ENCODE data around the gene CMTM8.
A peak's percentile ranks its signal among the peaks of the same experiment; 100 is the strongest.

The CMTM8 gene

DNA sequence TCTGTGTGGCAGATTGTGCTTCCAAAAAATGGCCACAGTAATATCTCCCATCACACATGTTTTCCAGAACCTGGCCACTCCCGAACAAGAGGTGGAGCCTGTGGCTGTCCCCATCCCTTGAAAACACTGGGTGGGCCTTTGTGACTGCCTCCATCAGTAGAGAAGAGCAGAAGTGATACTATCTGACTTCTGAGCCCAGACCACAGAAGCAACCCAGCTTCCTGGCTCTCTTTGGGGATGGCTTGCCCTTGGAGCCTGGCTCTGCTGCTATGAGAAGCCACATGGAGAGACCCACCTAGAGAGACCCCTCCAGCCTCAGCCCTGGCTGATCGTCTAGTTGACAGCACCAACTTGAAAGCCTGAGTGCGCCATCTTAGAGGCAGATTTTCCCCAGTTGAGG is 39.8 kb upstream of the CMTM8 start:
- TF ChIP-seq, protein P1, sequence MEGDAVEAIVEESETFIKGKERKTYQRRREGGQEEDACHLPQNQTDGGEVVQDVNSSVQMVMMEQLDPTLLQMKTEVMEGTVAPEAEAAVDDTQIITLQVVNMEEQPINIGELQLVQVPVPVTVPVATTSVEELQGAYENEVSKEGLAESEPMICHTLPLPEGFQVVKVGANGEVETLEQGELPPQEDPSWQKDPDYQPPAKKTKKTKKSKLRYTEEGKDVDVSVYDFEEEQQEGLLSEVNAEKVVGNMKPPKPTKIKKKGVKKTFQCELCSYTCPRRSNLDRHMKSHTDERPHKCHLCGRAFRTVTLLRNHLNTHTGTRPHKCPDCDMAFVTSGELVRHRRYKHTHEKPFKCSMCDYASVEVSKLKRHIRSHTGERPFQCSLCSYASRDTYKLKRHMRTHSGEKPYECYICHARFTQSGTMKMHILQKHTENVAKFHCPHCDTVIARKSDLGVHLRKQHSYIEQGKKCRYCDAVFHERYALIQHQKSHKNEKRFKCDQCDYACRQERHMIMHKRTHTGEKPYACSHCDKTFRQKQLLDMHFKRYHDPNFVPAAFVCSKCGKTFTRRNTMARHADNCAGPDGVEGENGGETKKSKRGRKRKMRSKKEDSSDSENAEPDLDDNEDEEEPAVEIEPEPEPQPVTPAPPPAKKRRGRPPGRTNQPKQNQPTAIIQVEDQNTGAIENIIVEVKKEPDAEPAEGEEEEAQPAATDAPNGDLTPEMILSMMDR (IDR thresholded peaks at IDR 0.05) = no peak
- H3K27ac ChIP-seq = no peak overlapping the region
- no peak overlapping the region for H3K4me3 ChIP-seq
- DNase-seq (ENCODE audit: low spot score) = no peak

DNA sequence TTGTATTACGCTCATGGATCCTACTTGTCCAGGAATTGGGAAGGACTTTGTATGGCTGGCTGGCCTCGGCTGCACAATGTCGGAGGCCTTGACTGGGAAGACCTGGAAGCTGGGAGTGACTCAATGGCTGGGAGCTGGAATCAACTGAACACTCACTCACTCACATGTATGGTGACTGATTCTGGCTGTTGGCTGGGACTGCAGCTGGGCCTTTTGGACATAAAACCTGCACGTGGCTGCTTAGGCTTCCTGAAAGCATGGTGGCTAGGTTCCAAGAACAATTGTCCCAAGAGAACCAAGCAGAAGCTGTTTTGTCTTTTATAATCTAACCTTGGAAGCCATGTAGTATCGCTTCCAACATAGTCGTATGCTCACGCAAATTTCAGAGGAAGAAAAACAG is 38.0 kb upstream of the CMTM8 start:
- no peak for DNase-seq (ENCODE audit: low spot score)

DNA sequence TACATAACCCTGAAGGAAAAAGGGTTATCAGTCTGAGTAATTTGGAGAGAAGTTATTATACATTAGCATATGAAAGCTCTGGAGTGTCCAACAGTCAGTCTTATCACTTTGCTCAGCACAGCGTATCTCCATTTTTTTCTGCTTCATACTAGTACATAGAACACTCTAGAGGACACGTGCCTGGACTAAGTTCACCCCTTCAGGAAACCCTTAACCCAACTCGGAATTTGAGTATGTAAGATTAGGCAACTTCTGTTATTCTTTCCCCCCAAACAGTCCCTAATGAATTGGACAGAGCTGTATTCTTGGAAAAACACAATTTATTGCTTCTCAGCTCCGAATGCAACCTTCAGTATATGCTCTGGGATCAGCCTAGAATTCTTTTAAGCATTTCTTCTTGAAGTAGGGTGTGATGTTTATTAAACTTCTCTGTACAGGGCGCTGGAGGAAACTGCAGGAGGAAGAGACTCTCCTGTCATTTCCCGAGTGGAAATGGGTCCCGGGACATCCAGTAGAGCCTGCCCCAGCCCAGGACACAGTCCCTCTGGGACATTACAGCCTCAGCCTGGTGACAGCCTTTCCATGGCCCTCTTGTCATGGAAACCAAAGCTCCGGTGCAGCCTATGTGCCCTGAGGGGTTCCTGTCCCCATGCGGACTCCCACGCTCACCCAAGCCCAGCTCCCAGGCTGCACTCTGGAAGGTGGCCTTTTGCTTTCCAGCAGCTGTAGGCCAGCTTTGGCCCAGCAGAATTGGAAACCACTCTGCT is 37.3 kb upstream of the CMTM8 start:
- H3K27ac ChIP-seq = peak overlapping the region in 1 of 2 donors; percentile 27
- no peak for DNase-seq (ENCODE audit: low spot score)
- H3K4me3 ChIP-seq = no peak overlapping the region
- TF ChIP-seq, protein P1 (IDR thresholded peaks at IDR 0.05) = no peak

More for the DNA sequence above, 38.0 kb upstream of the CMTM8 start:
- Histone ChIP-seq H3K27ac (peak overlapping the region in 1 of 2 donors; percentile 37), H3K4me3 (no peak overlapping the region)
- TF ChIP-seq, protein P1 (IDR thresholded peaks at IDR 0.05) = no peak

DNA sequence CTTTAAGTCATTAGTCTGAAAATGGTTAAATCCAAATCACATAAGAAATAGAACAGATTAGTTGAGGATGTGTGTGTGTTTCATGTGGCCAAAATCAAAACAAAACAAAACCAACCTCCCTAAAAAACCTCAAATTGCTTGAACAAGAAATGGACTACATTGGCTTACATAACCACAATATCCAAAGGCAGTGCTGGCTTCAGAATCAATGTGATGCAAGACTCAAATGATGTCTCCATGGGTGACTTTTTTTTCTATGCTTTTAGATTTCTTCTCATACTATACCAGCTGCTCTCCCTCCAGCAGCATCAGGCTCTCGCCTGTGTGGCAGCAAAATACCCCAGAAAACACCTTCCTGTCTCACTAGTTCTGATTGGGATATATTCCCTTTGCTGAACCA is 36.0 kb upstream of the CMTM8 start:
- no peak overlapping the region for H3K27ac ChIP-seq
- TF ChIP-seq, protein P1 (IDR thresholded peaks at IDR 0.05) = no peak
- DNase-seq (ENCODE audit: low spot score) = no peak
- H3K4me3 ChIP-seq = no peak overlapping the region

DNA sequence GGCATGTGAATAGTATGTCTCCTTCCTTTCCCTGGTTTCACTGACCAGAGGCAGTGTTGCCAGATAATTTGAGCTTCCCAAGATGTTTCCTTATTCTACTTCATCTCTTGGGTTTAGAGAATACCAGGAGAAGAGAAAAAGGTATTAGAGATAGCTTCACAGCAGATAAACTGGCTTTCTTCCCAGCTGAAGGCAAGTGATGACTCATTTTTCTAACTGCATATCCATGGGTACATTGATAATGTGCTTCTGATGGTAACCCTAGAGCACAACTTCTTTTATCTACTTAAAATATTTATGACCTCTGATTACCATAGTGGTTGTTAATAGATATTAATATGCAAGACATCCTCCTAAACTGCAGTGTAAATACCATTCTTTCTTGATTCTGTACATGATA is 34.6 kb upstream of the CMTM8 start:
- TF ChIP-seq, protein P1 (IDR thresholded peaks at IDR 0.05) = no peak
- DNase-seq (ENCODE audit: low spot score) = no peak
- Histone ChIP-seq H3K4me3 (no peak overlapping the region), H3K27ac (no peak overlapping the region)

DNA sequence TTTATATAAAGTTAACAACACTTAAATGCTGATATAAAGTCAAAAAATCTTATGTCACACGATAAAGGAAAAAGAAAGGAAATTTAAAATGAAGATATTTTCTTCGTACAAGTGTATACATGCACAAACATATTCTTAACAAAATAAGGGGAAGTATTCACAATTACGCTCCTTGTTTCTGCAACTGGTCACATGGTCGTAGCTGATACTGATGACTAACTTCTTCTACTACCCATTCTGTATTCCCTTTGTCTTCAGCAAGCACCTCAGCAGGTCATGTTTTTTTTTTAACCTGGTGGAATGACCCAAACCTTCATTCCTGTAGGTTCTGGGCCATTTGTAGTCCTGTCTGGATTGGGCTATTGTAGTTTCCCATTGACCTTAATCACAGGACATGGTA is 30.0 kb upstream of the CMTM8 start:
- DNase-seq (ENCODE audit: low spot score) = no peak
- TF ChIP-seq, protein P1 (IDR thresholded peaks at IDR 0.05) = no peak
- H3K27ac ChIP-seq = no peak overlapping the region
- no peak overlapping the region for H3K4me3 ChIP-seq

DNA sequence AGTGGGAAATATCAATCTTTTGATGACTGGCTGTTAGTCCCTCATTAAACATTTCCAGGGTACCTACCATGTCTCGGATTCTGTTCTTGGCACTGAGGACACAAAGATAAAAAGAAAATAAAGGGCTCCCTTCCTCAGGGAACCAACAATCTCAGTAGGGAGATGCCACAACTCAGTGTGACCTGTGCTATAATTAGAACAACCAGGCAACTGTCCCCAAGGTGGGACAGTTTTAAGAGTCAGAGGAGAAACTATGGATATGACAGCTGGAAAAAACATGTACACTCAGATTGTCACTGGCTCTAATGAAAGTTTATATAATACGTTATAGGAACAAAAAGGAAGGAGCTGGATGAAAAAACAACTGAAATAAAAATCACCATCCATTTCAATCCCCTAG is 23.3 kb upstream of the CMTM8 start:
- DNase-seq (ENCODE audit: low spot score) = no peak
- Histone ChIP-seq H3K4me3 (no peak overlapping the region), H3K27ac (no peak overlapping the region)
- TF ChIP-seq, protein P1 (IDR thresholded peaks at IDR 0.05) = no peak

Measured in coronary artery (tissue), 2 donors.